Lower leg skin (tissue), 3 donors: ENCODE results near the gene MATN4.

Experiments used
- POLR2A ChIP-seq, 2 donors: fragments of 450-650 bp; IDR thresholded peaks; one replicate each; pipeline ENCODE4 v1.6.1; 2016 to 2017; ENCODE audit warnings: antibody characterized with exemption in 2 of 2, mild to moderate bottlenecking in 1 of 2, moderate library complexity in 1 of 2
- TF ChIP-seq, protein P1 (sequence below), 3 donors: fragments of 450-650 bp; IDR thresholded peaks; one replicate each; pipeline ENCODE4 v1.5.1; 2016; ENCODE audit warnings: antibody characterized with exemption in 3 of 3, mild to moderate bottlenecking in 3 of 3, moderate library complexity in 2 of 3

DNA sequence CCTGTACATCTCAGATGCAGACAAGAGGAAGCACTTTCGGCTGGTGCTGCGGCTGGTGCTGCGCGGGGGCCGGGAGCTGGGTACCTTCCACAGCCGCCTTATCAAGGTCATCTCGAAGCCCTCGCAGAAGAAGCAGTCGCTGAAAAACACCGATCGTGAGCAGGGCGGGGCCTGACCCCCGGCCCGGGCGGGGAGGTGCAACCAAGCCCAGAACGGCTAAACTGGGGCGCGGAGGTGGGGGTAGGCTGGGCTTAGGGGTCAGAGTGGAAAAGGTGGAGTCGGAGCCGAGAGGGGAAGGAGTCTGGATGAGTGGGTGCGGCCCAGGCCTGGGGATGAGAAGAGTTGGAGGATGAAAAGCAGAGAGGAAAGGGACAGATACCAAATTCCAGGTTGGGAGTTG is 4.1 kb upstream of the MATN4 start:
- TF ChIP-seq, protein P1, sequence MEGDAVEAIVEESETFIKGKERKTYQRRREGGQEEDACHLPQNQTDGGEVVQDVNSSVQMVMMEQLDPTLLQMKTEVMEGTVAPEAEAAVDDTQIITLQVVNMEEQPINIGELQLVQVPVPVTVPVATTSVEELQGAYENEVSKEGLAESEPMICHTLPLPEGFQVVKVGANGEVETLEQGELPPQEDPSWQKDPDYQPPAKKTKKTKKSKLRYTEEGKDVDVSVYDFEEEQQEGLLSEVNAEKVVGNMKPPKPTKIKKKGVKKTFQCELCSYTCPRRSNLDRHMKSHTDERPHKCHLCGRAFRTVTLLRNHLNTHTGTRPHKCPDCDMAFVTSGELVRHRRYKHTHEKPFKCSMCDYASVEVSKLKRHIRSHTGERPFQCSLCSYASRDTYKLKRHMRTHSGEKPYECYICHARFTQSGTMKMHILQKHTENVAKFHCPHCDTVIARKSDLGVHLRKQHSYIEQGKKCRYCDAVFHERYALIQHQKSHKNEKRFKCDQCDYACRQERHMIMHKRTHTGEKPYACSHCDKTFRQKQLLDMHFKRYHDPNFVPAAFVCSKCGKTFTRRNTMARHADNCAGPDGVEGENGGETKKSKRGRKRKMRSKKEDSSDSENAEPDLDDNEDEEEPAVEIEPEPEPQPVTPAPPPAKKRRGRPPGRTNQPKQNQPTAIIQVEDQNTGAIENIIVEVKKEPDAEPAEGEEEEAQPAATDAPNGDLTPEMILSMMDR (IDR thresholded peaks at IDR 0.05): no peak
- no peak for TF ChIP-seq POLR2A (IDR thresholded peaks at IDR 0.05)
